ENCODE data around the gene FOXO6. TPM values are rescaled to one million over a fixed set of nuclear protein-coding genes. Genes with fewer than 3 reads are reported as not detected.

FOXO6 gene
- total and polyA plus RNA-seq, 12 donors, result 0.30 to 2.6 (median 1.3) TPM

- 97 to 100% methylated on average over 1 of the region's 1 CpG for WGBS, 2 donors
- H3K27ac ChIP-seq, result no peak overlapping the region
- no peak overlapping the region for H3K4me3 ChIP-seq
- DNase-seq, result no peak
- TF ChIP-seq, protein P1, sequence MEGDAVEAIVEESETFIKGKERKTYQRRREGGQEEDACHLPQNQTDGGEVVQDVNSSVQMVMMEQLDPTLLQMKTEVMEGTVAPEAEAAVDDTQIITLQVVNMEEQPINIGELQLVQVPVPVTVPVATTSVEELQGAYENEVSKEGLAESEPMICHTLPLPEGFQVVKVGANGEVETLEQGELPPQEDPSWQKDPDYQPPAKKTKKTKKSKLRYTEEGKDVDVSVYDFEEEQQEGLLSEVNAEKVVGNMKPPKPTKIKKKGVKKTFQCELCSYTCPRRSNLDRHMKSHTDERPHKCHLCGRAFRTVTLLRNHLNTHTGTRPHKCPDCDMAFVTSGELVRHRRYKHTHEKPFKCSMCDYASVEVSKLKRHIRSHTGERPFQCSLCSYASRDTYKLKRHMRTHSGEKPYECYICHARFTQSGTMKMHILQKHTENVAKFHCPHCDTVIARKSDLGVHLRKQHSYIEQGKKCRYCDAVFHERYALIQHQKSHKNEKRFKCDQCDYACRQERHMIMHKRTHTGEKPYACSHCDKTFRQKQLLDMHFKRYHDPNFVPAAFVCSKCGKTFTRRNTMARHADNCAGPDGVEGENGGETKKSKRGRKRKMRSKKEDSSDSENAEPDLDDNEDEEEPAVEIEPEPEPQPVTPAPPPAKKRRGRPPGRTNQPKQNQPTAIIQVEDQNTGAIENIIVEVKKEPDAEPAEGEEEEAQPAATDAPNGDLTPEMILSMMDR (IDR thresholded peaks at IDR 0.05), result no peak
- H3K27me3 ChIP-seq, result peaks cover 0 to 11% (median 0%) of the 10 kb centered on the region in 7 donors
- ATAC-seq, result no peak
- H3K36me3 ChIP-seq, result no peaks in the 10 kb centered on the region
- intact Hi-C loops (cut with DNase I), result no loop called here
- H3K9me3 ChIP-seq, result no peaks in the 10 kb centered on the region
- peaks cover 9 to 38% (median 20%) of the 10 kb centered on the region in 9 donors for H3K4me1 ChIP-seq
Observed at GRCh38 chr1:41355356-41355755, 5.9 kb upstream of the FOXO6 start.

GRCh38 chr1:41355761-41356160, 5.5 kb upstream of the FOXO6 start:
- Histone ChIP-seq H3K27me3 (peaks cover 0 to 11% (median 0%) of the 10 kb centered on the region in 7 donors), H3K9me3 (no peaks in the 10 kb centered on the region), H3K4me3 (no peak overlapping the region), H3K4me1 (peaks cover 9 to 42% (median 24%) of the 10 kb centered on the region in 9 donors), H3K27ac (no peak overlapping the region), H3K36me3 (no peaks in the 10 kb centered on the region)
- WGBS, 2 donors, result 69 to 70% methylated on average over 6 of the region's 6 CpGs
- intact Hi-C loops (cut with DNase I), result no loop called here
- DNase-seq, result no peak
- TF ChIP-seq, protein P1 (IDR thresholded peaks at IDR 0.05), result no peak
- no peak for ATAC-seq

DNA sequence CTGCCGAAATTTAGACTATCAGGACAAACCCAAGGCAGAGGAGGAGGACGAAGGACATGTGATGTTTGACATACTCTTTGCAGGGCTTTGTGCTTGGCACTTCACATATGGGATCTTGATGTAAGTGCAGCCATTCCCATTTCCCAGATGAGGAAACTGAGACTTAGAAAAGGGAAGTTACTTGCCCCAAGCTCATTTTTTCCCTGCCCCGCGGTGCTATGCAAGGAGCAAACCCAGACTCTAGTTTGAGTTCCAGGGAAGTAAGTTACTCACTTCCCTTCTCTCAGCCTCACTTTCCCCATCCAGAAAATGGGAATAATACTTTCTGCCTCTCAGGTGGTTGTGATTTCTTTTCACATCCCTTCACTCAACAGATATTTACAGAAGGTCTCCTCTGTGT, 4.5 kb upstream of the FOXO6 start:
- WGBS, 2 donors, result 94 to 95% methylated on average over 4 of the region's 4 CpGs
- no peak for DNase-seq

GRCh38 chr1:41357451-41358101, 3.7 kb upstream of the FOXO6 start:
- no peaks in the 10 kb centered on the region for H3K36me3 ChIP-seq
- H3K27me3 ChIP-seq, result peaks cover 0 to 23% (median 6%) of the 10 kb centered on the region in 7 donors
- peaks cover 19 to 54% (median 34%) of the 10 kb centered on the region in 9 donors for H3K4me1 ChIP-seq
- ATAC-seq (peak; percentile 12 to 72 (median 48)), DNase-seq (peak; percentile 56 to 67)
- H3K27ac ChIP-seq, result peak overlapping the region in 7 of 10 donors; percentile 35 to 88 (median 66)
- WGBS, 2 donors, result 21 to 34% methylated on average over 6 of the region's 6 CpGs
- intact Hi-C loops (cut with DNase I), result no loop called here
- H3K4me3 ChIP-seq, result no peak overlapping the region
- no peaks in the 10 kb centered on the region for H3K9me3 ChIP-seq
- TF ChIP-seq, protein P1 (IDR thresholded peaks at IDR 0.05), result no peak

More for the DNA sequence above, 4.5 kb upstream of the FOXO6 start:
- ATAC-seq, result no peak
- intact Hi-C loops (cut with DNase I), result no loop called here
- no peaks in the 10 kb centered on the region for H3K36me3 ChIP-seq
- H3K4me3 ChIP-seq, result no peak overlapping the region
- H3K27me3 ChIP-seq, result peaks cover 0 to 14% (median 0%) of the 10 kb centered on the region in 7 donors
- H3K4me1 ChIP-seq, result peaks cover 11 to 45% (median 26%) of the 10 kb centered on the region in 9 donors
- H3K27ac ChIP-seq, result peak overlapping the region in 7 of 10 donors; percentile 35 to 88 (median 65)
- TF ChIP-seq, protein P1 (IDR thresholded peaks at IDR 0.05), result no peak
- H3K9me3 ChIP-seq, result no peaks in the 10 kb centered on the region
